Measurements from ENCODE around the gene BRAF.
A peak's percentile ranks its signal among the peaks of the same experiment; 100 is the strongest.
"Not testable (repeated sequence)": the region's sequence is repeated elsewhere in the genome, so short reads cannot be mapped to it uniquely, and the experiment has no call there.

The BRAF gene

DNA sequence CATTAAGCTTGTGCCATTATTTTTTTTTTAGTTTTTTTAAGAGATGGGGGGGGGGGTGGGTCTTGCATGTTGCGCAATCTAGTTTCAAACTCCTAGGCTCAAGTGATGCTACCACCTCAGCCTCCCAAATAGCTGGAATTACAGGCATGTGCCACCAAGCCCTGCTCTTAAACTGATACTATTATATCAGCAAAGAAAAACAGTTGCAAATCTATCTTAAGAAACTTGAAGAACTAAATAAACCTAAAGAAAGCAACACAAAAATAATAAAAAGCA is 47.5 kb downstream of the BRAF start:
- no peak for DNase-seq (ENCODE audit: low read depth in 2 of 2)

DNA sequence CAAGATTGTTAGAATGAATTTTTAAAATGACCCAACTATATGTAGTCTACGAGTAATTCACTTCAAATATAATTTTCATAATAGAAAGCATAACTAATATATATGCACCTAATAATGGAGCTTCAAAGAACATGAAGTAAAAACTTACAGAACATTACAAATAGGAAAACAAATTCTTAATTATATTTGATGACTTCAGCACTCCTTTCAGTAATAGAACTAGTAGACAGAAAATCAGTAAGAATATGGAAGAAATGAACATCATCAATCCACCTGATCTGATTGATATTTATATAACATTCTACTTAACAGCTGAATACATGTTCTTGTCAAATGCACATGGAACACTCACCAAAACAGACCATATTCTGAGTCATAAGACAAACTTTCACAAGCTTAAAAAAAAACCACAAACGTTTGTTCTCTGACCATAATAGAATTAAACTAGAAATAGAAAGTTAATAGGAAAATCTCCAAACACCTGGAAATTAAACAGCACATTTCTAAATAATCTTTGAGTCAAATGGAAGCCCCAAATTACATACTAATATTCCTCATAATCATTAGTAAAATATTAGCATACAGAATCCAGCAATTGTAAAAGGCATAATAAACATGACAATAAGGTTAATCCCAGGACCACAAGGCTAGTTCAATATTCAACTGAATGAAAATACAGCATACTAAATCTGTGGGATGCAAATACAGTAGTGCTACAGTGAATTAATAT is 48.0 kb downstream of the BRAF start:
- DNase-seq (ENCODE audit: low read depth in 2 of 2) = no peak

- no peak for DNase-seq (ENCODE audit: low read depth in 2 of 2)
Measured at GRCh38 chr7:140873434-140873833, 51.3 kb downstream of the BRAF start.

GRCh38 chr7:140870003-140870402 is 54.7 kb downstream of the BRAF start:
- no peak for DNase-seq (ENCODE audit: low read depth in 2 of 2)

GRCh38 chr7:140869430-140869829 is 55.3 kb downstream of the BRAF start:
- DNase-seq (ENCODE audit: low read depth in 2 of 2) = no peak

GRCh38 chr7:140867467-140868462 is 57.0 kb downstream of the BRAF start:
- no peak for DNase-seq (ENCODE audit: low read depth in 2 of 2)

- no peak for DNase-seq (ENCODE audit: low read depth in 2 of 2)
Measured at GRCh38 chr7:140866926-140867325, 57.8 kb downstream of the BRAF start.

DNA sequence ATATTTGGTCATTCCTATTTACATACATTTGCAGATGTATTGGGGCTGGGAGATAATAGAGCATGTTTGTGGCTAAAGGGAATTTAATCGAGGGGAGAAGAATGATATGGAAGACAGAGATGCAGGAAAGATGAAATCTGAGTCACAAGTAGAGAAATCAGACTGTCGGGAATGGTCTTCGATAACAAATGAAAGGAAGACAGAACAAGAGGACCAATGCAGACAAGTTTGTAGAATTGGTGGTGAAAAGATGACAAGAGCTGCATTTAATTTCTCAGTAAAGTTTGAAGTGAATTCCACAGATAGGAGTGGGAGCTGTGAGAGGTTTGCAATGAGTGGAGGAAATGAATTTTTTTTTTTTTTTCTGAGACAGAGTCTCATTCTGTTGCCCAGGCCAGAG is 60.0 kb downstream of the BRAF start:
- DNase-seq (ENCODE audit: low read depth in 2 of 2) = no peak

GRCh38 chr7:140863867-140864266 is 60.9 kb downstream of the BRAF start:
- no peak for DNase-seq (ENCODE audit: low read depth in 2 of 2)

DNA sequence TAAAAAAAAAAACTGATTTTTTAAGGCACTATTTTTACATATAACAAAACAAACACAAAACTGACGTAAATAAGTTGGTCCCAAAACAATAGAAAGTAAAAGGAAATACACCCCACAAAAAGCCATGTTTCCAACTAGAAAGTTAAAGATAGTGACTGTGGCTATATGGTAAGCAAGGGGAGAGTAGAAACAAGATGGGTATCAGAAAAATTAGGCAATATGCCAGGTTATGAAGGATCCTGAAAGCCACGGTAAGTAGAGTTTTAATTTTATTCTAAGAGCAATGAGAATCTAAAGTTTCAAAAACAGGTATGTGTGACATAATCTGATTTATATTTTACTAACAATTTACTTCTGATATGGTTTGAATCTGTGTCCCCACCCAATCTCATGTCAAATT is 61.5 kb downstream of the BRAF start:
- DNase-seq (ENCODE audit: low read depth in 2 of 2) = no peak

DNA sequence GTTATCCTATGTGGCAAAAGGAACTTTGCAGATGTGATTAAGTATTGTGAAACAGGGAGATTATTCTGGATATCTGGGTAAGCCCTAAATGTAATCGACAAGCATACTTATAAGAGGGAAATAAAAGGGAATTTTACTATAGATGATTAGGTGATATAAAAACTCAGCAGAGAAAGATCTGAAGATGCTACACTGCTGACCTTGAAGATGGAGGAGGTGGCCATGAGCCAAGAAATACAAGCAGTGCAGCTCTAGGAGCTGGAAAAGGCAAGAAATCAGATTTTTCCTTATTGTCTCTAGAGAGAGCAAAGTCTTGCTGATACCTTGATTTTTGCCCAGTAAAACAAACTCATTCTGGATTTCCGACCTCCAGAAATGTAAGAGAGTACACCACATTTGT is 67.7 kb downstream of the BRAF start:
- no peak for DNase-seq (ENCODE audit: low read depth in 2 of 2)

GRCh38 chr7:140841166-140841715 is 83.5 kb downstream of the BRAF start:
- no peak for DNase-seq (ENCODE audit: low read depth in 2 of 2)

DNA sequence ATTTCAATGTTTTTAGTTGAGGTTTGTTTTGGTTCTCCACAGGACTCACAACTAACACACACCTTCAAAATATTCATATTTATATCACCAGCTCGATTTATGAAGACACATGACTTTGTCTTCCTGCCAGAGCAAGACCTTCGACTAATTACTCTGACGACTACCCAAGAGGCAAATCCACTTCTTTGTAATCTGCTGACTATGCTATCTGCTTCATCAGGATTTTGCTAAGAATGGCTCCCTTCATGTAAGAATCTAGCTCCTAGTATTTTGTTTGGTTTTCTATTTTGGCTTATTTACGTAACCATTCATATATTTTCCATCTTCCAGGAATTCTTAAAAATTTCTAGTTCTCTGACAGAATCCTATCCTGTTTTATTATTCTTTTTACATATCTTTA is 93.0 kb downstream of the BRAF start:
- DNase-seq (ENCODE audit: low read depth in 2 of 2) = no peak

DNA sequence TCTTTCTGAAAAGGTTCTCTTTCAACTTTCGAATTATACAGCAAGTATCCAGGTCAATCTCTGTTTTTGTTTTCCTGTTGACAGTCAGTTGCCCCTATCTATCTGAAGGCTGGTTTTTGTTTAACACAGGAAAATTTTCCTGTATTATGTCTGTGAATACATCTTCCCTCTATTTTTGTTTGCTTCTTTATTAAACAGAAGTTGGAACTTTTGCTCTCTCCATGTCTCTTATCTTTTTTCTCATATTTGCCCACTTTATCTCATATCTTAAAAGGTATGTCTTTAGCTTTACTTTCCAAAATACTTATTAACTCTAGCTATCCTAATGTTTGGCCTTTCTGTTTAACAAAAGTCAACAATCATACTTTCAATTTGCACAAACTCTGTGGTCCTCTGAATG is 95.0 kb downstream of the BRAF start:
- DNase-seq (ENCODE audit: low read depth in 2 of 2) = no peak

GRCh38 chr7:140828741-140829140 is 96.0 kb downstream of the BRAF start:
- DNase-seq (ENCODE audit: low read depth in 2 of 2) = no peak

GRCh38 chr7:140817383-140817782 is 107.3 kb downstream of the BRAF start:
- DNase-seq (ENCODE audit: low read depth in 2 of 2) = not testable (repeated sequence)

DNA sequence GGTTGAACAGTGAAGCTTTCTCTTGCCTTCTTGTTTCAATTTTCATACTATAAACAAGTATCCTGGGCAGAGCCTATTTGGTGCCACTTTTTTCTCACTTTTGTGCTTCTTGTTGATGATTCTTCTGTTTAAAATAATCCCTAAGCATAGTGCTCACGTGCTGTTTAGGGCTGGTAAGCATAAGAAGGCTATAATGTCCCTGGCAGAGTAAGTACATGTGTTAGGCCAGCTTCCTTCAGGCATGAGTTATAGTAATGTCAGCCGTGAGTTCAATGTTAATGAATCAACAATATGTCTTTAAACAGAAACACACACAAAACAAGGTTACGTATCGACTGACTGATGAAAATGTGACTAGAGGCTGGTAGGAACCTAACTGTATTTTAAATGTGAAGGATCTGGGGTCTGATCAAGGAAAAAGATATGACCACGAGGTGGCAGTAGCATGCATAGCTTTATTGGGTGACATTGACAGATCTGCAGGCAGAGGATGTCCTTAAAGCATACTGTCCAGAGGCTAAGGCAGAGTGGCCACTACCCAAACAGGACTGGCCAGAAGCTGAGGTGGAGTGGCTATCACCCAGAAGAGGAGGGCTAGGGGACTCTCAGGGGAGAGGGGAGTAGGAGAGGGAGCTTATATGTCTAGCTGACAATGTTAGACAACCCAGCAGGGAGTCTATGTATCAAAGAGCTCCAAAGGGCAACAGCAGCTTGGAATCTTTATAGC is 113.7 kb downstream of the BRAF start:
- DNase-seq (ENCODE audit: low read depth in 2 of 2) = peak; percentile 12 to 49

- no peak for DNase-seq (ENCODE audit: low read depth in 2 of 2)
Measured at GRCh38 chr7:140810385-140810784, 114.3 kb downstream of the BRAF start.

DNA sequence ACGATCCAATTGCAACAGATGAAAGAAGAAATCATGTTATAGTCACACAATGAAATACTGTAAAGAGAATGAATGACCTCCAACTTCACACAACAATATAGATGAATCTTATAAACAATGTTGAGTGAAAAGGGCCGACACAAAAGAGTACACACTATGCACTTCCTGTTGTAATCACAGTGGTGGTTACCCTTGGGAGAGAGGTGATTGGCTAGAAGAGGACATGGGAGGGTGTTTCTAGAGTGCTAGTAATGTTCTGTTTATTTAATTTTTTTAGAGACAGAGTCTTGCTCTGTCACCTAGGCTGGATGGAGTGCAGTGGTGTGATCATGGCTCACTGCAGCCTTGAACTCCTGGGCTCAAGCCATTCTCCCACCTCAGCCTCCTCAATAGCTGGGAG is 145.8 kb downstream of the BRAF start:
- DNase-seq (ENCODE audit: low read depth in 2 of 2) = no peak

- DNase-seq (ENCODE audit: low read depth in 2 of 2) = no peak
Measured at GRCh38 chr7:140778568-140778967, 146.2 kb downstream of the BRAF start.

GRCh38 chr7:140774371-140774770 is 150.4 kb downstream of the BRAF start:
- no peak for DNase-seq (ENCODE audit: low read depth in 2 of 2)

DNA sequence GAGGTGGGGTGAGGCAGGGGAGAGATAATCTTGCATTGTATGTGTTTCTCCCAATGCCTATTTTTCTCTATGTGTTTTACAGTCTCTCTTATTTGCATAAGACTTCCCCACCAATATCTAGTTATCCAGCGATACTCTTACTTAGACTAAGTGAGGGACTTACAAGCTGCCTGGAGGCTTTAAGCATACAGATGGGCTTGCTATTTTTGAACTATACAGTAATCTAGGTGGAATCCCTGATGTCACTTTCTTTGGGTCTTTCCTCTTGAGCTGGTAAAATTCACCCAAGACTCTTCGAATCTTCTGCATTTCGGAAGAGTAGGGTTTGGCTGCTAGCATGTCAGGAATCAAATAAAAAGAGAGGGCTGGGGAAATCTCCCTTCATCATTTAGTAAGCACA is 151.6 kb downstream of the BRAF start:
- no peak for DNase-seq (ENCODE audit: low read depth in 2 of 2)
